HEK293 (cell line): Measurements from ENCODE around the gene UBA52.
A peak's percentile ranks its signal among the peaks of the same experiment; 100 is the strongest.

Experiments
- CTCF ChIA-PET: fragments of 350-600 bp; formaldehyde crosslinking; extraction: SDS; loops from one replicate; lab custom pipeline; 2021; ENCODE audit warnings: antibody characterized with exemption; lab: Yijun Ruan, JAX
- POLR2A ChIA-PET: fragments of 300-600 bp; formaldehyde crosslinking; extraction: SDS; loops from one replicate; lab custom pipeline; 2020; ENCODE audit warnings: antibody characterized with exemption, inconsistent platforms; lab: Yijun Ruan, JAX
- H3K27ac ChIP-seq: fragments of 200-500 bp; sonication (Bioruptor generic); 2 replicates; pipeline ENCODE4 v1.5.1; 2014; ENCODE audit warnings: low read depth, low read length, control low read depth, inconsistent platforms; ENCODE audit errors: extremely low read depth
- H3K36me3 ChIP-seq, 2 experiments: fragments of 200-500 bp in 1 of 2; sonication (Bioruptor generic) in 1 of 2; 1 replicate in 1 of 2; 2 replicates in 1 of 2; pipeline ENCODE4 v1.5.1; 2014 to 2017; ENCODE audit warnings: inconsistent platforms in 2 of 2, low read length in 2 of 2; ENCODE audit not compliant: control insufficient read depth in 2 of 2, insufficient read depth in 1 of 2
- H3K4me1 ChIP-seq: fragments of 200-500 bp; sonication (Bioruptor generic); 2 replicates; pipeline ENCODE4 v1.5.1; 2014; ENCODE audit warnings: mild to moderate bottlenecking, low read length, inconsistent platforms; ENCODE audit not compliant: control insufficient read depth, insufficient read depth
- H3K4me3 ChIP-seq: 2 replicates; pipeline ENCODE4 v1.5.1; 2011; ENCODE audit warnings: low read depth, mild to moderate bottlenecking, control low read depth, low read length, moderate library complexity
- H3K9me3 ChIP-seq: fragments of 200-500 bp; sonication (Bioruptor generic); 2 replicates; pipeline ENCODE4 v1.5.1; 2014; ENCODE audit warnings: low read depth, low read length, inconsistent platforms; ENCODE audit not compliant: control insufficient read depth, insufficient read depth
- KLF1 ChIP-seq: fragments of 450-650 bp; formaldehyde crosslinking; IDR thresholded peaks from 2 replicates; pipeline ENCODE4 v1.5.1; 2016; ENCODE audit warnings: missing biosample characterization, missing genetic modification characterization
- KLF9 ChIP-seq: fragments of 450-650 bp; formaldehyde crosslinking; IDR thresholded peaks from 2 replicates; pipeline ENCODE4 v1.5.1; 2016; ENCODE audit warnings: missing biosample characterization, missing genetic modification characterization, low read depth
- PRDM1 ChIP-seq: fragments of 450-650 bp; formaldehyde crosslinking; IDR thresholded peaks from 2 replicates; pipeline ENCODE4; 2016; ENCODE audit warnings: missing biosample characterization, missing genetic modification characterization
- SP2 ChIP-seq: fragments of 450-650 bp; formaldehyde crosslinking; IDR thresholded peaks from 2 replicates; pipeline ENCODE4 v1.5.1; 2016; ENCODE audit warnings: missing biosample characterization, missing genetic modification characterization
- SP3 ChIP-seq: fragments of 450-650 bp; formaldehyde crosslinking; IDR thresholded peaks from 2 replicates; pipeline ENCODE4 v1.5.1; 2016; ENCODE audit warnings: missing biosample characterization, missing genetic modification characterization
- YY2 ChIP-seq: fragments of 450-650 bp; formaldehyde crosslinking; IDR thresholded peaks from 2 replicates; pipeline ENCODE4 v1.5.1; 2016; ENCODE audit warnings: missing biosample characterization, missing genetic modification characterization
- ZEB2 ChIP-seq: fragments of 450-650 bp; formaldehyde crosslinking; IDR thresholded peaks from 2 replicates; pipeline ENCODE4 v1.5.1; 2016; ENCODE audit warnings: missing biosample characterization, missing genetic modification characterization
- ZFHX2 ChIP-seq: fragments of 450-650 bp; formaldehyde crosslinking; conservative IDR thresholded peaks from 2 replicates; pipeline ENCODE4 v1.5.1; 2016; ENCODE audit warnings: missing biosample characterization, missing genetic modification characterization
- ZNF211 ChIP-seq: fragments of 450-650 bp; formaldehyde crosslinking; IDR thresholded peaks from 2 replicates; pipeline ENCODE4 v1.5.1; 2016; ENCODE audit warnings: low read depth, missing biosample characterization, missing genetic modification characterization
- ZNF23 ChIP-seq: fragments of 450-650 bp; formaldehyde crosslinking; IDR thresholded peaks from 2 replicates; pipeline ENCODE4 v1.5.1; 2016; ENCODE audit warnings: missing biosample characterization, missing genetic modification characterization, borderline replicate concordance
- ZNF274 ChIP-seq, 2 experiments: fragments of 200-500 bp in 1 of 2; fragments of 450-650 bp in 1 of 2; sonication (Bioruptor generic) in 1 of 2; formaldehyde crosslinking in 1 of 2; IDR thresholded peaks; 2 replicates each; pipeline versions ENCODE4 v1.5.1 to v1.6.1; 2014 to 2016; ENCODE audit warnings: borderline replicate concordance in 1 of 2, inconsistent platforms in 1 of 2, low read length in 1 of 2, missing biosample characterization in 1 of 2, missing genetic modification characterization in 1 of 2
- ZNF433 ChIP-seq: fragments of 450-650 bp; formaldehyde crosslinking; IDR thresholded peaks from 2 replicates; pipeline ENCODE4 v1.5.1; 2016; ENCODE audit warnings: missing biosample characterization, missing genetic modification characterization, low read depth
- ZNF549 ChIP-seq: fragments of 450-650 bp; IDR thresholded peaks from 2 replicates; pipeline ENCODE4 v1.5.1; 2018; ENCODE audit warnings: missing biosample characterization, missing genetic modification characterization, mild to moderate bottlenecking, inconsistent platforms, moderate library complexity
- ZNF561 ChIP-seq: fragments of 450-650 bp; IDR thresholded peaks from 2 replicates; pipeline ENCODE4 v1.5.1; 2018; ENCODE audit warnings: missing biosample characterization, missing genetic modification characterization, borderline replicate concordance
- ZNF626 ChIP-seq: fragments of 450-650 bp; sonication (Bioruptor Pico); formaldehyde crosslinking; IDR thresholded peaks from 2 replicates; pipeline ENCODE4 v1.5.1; 2018; ENCODE audit warnings: missing biosample characterization, missing genetic modification characterization, inconsistent platforms
- ZNF792 ChIP-seq: fragments of 450-650 bp; formaldehyde crosslinking; IDR thresholded peaks from 2 replicates; pipeline ENCODE4 v1.5.1; 2016; ENCODE audit warnings: missing biosample characterization, missing genetic modification characterization
- ZSCAN23 ChIP-seq: fragments of 450-650 bp; formaldehyde crosslinking; IDR thresholded peaks from 2 replicates; pipeline ENCODE4 v1.5.1; 2016; ENCODE audit warnings: missing biosample characterization, missing genetic modification characterization
- TF ChIP-seq, protein P1 (sequence below): fragments of 450-650 bp; formaldehyde crosslinking; IDR thresholded peaks from 2 replicates; pipeline ENCODE4 v1.5.1; 2016; ENCODE audit warnings: missing biosample characterization, missing genetic modification characterization
- TF ChIP-seq, protein P2 (sequence below): fragments of 450-650 bp; formaldehyde crosslinking; IDR thresholded peaks from 2 replicates; pipeline ENCODE4 v1.5.1; 2016; ENCODE audit warnings: missing biosample characterization, missing genetic modification characterization
- TF ChIP-seq, protein P3 (sequence below): fragments of 450-650 bp; formaldehyde crosslinking; IDR thresholded peaks from 2 replicates; pipeline ENCODE4 v1.5.1; 2016; ENCODE audit warnings: missing biosample characterization, missing genetic modification characterization
- TF ChIP-seq, protein P4 (sequence below): fragments of 450-650 bp; formaldehyde crosslinking; optimal IDR thresholded peaks from 2 replicates; pipeline ENCODE3; 2016; ENCODE audit warnings: missing biosample characterization, mild to moderate bottlenecking, missing genetic modification characterization
- TF ChIP-seq, protein P5 (sequence below): fragments of 450-650 bp; formaldehyde crosslinking; IDR thresholded peaks from 2 replicates; pipeline ENCODE4 v1.5.1; 2016; ENCODE audit warnings: missing biosample characterization, missing genetic modification characterization
- TF ChIP-seq, protein P6 (sequence below): fragments of 450-650 bp; IDR thresholded peaks from 2 replicates; pipeline ENCODE4 v1.5.1; 2018; ENCODE audit warnings: missing biosample characterization, mild to moderate bottlenecking, missing genetic modification characterization

The UBA52 gene

DNA sequence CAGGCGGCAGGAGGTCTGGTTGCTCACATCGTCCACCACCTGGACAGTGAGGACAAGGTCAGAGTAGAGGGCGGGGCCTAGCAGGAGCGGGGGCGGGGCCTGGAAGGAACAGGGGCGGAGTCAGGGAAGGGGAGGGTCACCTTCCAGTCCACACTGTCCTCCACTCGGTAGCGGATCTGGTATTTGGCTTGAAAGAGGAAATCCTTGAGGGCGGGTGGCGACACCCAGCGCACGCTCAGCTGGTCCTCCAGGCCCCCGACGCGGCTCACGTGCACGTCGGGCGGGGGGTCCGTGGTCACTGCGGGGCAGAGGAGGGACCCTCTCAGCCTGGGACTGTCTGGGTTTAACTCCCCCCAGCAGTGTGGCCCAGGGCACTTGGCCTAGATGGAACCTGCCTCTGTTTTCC lies 25.1 kb downstream of the UBA52 start:
- no peaks in the 10 kb centered on the region for H3K9me3 ChIP-seq
- H3K4me3 ChIP-seq = no peak overlapping the region
- H3K4me1 ChIP-seq = no peaks in the 10 kb centered on the region
- TF ChIP-seq ZNF23 = no peak
- TF ChIP-seq ZEB2 = no peak
- TF ChIP-seq, protein P1, sequence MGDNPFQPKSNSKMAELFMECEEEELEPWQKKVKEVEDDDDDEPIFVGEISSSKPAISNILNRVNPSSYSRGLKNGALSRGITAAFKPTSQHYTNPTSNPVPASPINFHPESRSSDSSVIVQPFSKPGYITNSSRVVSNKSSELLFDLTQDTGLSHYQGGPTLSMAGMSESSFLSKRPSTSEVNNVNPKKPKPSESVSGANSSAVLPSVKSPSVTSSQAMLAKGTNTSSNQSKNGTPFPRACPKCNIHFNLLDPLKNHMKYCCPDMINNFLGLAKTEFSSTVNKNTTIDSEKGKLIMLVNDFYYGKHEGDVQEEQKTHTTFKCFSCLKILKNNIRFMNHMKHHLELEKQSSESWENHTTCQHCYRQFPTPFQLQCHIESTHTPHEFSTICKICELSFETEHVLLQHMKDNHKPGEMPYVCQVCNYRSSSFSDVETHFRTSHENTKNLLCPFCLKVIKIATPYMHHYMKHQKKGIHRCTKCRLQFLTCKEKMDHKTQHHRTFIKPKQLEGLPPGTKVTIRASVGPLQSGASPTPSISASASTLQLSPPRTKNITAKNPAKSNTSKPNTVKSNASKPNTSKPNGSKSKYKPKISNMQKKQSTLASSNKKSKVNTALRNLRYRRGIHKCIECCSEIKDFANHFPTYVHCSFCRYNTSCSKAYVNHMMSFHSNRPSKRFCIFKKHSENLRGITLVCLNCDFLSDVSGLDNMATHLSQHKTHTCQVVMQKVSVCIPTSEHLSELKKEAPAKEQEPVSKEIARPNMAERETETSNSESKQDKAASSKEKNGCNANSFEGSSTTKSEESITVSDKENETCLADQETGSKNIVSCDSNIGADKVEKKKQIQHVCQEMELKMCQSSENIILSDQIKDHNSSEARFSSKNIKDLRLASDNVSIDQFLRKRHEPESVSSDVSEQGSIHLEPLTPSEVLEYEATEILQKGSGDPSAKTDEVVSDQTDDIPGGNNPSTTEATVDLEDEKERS (tag by site-specific recombination) = no peak
- no peak for TF ChIP-seq ZNF433 (tag by site-specific recombination)
- TF ChIP-seq KLF1 = peak; percentile 27; the same call in 1 of the 2 replicates
- TF ChIP-seq, protein P2, sequence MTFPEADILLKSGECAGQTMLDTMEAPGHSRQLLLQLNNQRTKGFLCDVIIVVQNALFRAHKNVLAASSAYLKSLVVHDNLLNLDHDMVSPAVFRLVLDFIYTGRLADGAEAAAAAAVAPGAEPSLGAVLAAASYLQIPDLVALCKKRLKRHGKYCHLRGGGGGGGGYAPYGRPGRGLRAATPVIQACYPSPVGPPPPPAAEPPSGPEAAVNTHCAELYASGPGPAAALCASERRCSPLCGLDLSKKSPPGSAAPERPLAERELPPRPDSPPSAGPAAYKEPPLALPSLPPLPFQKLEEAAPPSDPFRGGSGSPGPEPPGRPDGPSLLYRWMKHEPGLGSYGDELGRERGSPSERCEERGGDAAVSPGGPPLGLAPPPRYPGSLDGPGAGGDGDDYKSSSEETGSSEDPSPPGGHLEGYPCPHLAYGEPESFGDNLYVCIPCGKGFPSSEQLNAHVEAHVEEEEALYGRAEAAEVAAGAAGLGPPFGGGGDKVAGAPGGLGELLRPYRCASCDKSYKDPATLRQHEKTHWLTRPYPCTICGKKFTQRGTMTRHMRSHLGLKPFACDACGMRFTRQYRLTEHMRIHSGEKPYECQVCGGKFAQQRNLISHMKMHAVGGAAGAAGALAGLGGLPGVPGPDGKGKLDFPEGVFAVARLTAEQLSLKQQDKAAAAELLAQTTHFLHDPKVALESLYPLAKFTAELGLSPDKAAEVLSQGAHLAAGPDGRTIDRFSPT (tag by site-specific recombination) = no peak
- peak; percentile 41 for TF ChIP-seq SP2 (tag by site-specific recombination)
- 0 out of 2 replicates have a peak, but pooled peaks have one; percentile 28 for TF ChIP-seq SP3 (tag by site-specific recombination)
- TF ChIP-seq, protein P3, sequence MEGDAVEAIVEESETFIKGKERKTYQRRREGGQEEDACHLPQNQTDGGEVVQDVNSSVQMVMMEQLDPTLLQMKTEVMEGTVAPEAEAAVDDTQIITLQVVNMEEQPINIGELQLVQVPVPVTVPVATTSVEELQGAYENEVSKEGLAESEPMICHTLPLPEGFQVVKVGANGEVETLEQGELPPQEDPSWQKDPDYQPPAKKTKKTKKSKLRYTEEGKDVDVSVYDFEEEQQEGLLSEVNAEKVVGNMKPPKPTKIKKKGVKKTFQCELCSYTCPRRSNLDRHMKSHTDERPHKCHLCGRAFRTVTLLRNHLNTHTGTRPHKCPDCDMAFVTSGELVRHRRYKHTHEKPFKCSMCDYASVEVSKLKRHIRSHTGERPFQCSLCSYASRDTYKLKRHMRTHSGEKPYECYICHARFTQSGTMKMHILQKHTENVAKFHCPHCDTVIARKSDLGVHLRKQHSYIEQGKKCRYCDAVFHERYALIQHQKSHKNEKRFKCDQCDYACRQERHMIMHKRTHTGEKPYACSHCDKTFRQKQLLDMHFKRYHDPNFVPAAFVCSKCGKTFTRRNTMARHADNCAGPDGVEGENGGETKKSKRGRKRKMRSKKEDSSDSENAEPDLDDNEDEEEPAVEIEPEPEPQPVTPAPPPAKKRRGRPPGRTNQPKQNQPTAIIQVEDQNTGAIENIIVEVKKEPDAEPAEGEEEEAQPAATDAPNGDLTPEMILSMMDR = no peak
- no peak for TF ChIP-seq PRDM1
- TF ChIP-seq ZSCAN23 (tag by site-specific recombination) = no peak
- no peak for TF ChIP-seq YY2 (tag by site-specific recombination)
- TF ChIP-seq ZFHX2 (tag by site-specific recombination) = no peak
- POLR2A ChIA-PET = no interaction called here
- H3K36me3 ChIP-seq = no peaks in the 10 kb centered on the region
- CTCF ChIA-PET = no interaction called here
- no peak overlapping the region for H3K27ac ChIP-seq

DNA sequence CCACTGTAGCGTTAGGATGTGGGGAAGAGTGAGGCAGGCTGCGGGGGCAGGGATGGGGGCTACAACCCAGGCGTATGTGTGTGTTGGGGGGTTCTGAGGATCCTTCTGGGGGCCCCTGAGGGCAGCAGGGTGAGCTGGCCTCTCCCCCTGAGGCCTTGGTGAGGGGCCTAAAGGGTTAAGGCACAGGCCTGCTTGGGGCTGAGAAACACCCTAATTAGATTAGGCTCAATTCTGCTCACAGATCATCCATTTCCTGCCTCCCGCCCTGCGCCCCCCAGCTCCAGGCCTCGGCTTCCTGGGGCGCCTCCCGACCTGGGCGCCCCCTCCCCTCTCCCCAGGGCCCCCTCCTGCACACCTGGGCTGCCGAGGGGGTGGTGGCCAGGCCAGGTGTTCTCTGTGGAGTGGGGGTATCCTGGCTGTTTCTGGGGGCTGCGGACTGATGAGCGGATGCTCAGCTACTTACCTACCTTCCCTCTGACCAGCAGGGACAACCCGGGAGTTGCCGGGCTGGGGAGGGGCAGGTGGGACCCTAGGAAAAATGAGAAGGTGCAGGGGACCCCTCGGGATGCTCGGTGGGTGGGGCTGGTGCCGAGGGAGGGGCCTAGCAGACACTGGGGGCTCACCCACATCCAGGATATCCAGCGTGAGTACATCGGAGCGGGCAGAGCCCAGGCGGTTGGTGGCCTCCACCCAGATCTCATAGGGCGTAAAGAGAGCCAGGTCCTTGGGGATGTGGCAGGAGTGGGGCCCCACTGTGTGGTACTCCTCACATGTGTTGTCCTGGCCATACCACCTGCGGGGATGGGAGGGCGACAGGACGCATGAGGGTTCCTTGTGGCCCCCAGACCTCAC lies 26.4 kb downstream of the UBA52 start:
- Histone ChIP-seq H3K4me3 (no peak overlapping the region), H3K36me3 (no peaks in the 10 kb centered on the region), H3K4me1 (no peaks in the 10 kb centered on the region), H3K9me3 (no peaks in the 10 kb centered on the region), H3K27ac (no peak overlapping the region)
- CTCF ChIA-PET = interaction anchor here (0.6 to 0.9 kb wide), 3 partner anchors 54 to 120 kb away, joined by 3 read pairs; no protein-coding TSS in a partner anchor
- POLR2A ChIA-PET = no interaction called here
- TF ChIP-seq ZNF274 (IDR thresholded peaks at IDR 0.05; ENCODE audit: low read length) = no peak
- no peak for TF ChIP-seq ZNF274 (tag by site-specific recombination; IDR thresholded peaks at IDR 0.05; ENCODE audit: borderline replicate concordance)
- no peak for TF ChIP-seq ZNF211
- TF ChIP-seq, protein P4, sequence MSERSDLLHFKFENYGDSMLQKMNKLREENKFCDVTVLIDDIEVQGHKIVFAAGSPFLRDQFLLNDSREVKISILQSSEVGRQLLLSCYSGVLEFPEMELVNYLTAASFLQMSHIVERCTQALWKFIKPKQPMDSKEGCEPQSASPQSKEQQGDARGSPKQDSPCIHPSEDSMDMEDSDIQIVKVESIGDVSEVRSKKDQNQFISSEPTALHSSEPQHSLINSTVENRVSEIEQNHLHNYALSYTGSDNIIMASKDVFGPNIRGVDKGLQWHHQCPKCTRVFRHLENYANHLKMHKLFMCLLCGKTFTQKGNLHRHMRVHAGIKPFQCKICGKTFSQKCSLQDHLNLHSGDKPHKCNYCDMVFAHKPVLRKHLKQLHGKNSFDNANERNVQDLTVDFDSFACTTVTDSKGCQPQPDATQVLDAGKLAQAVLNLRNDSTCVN = no peak
- TF ChIP-seq KLF9 (tag by site-specific recombination) = no peak
- no peak for TF ChIP-seq ZNF792
- TF ChIP-seq ZNF626 (tag by site-specific recombination) = no peak
- no peak for TF ChIP-seq ZNF561 (tag by site-specific recombination)
- TF ChIP-seq, protein P5, sequence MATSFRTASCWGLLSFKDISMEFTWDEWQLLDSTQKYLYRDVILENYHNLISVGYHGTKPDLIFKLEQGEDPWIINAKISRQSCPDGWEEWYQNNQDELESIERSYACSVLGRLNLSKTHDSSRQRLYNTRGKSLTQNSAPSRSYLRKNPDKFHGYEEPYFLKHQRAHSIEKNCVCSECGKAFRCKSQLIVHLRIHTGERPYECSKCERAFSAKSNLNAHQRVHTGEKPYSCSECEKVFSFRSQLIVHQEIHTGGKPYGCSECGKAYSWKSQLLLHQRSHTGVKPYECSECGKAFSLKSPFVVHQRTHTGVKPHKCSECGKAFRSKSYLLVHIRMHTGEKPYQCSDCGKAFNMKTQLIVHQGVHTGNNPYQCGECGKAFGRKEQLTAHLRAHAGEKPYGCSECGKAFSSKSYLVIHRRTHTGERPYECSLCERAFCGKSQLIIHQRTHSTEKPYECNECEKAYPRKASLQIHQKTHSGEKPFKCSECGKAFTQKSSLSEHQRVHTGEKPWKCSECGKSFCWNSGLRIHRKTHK = no peak
- TF ChIP-seq, protein P6, sequence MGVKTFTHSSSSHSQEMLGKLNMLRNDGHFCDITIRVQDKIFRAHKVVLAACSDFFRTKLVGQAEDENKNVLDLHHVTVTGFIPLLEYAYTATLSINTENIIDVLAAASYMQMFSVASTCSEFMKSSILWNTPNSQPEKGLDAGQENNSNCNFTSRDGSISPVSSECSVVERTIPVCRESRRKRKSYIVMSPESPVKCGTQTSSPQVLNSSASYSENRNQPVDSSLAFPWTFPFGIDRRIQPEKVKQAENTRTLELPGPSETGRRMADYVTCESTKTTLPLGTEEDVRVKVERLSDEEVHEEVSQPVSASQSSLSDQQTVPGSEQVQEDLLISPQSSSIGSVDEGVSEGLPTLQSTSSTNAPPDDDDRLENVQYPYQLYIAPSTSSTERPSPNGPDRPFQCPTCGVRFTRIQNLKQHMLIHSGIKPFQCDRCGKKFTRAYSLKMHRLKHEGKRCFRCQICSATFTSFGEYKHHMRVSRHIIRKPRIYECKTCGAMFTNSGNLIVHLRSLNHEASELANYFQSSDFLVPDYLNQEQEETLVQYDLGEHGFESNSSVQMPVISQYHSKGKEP (tag by site-specific recombination) = no peak
- no peak for TF ChIP-seq ZNF549 (tag by site-specific recombination)
